GM19455 (cell line): ENCODE data around the gene FRMD6.
"Not testable (repeated sequence)": the region's sequence is repeated elsewhere in the genome, so short reads cannot be mapped to it uniquely, and the experiment has no call there.

Experiments
- ATAC-seq: cut with Tn5 transposase; IDR thresholded peaks from one replicate; pipeline ENCODE4 v1.9.1; 2021; ENCODE audit not compliant: unreplicated experiment

FRMD6 gene

GRCh38 chr14:51766586-51766985, 114.9 kb downstream of the FRMD6 start:
- not testable (repeated sequence) for ATAC-seq

GRCh38 chr14:51769261-51769660, 117.6 kb downstream of the FRMD6 start:
- ATAC-seq, result not testable (repeated sequence)

- no peak for ATAC-seq
Observed at GRCh38 chr14:51774209-51774608, 122.5 kb downstream of the FRMD6 start.

DNA sequence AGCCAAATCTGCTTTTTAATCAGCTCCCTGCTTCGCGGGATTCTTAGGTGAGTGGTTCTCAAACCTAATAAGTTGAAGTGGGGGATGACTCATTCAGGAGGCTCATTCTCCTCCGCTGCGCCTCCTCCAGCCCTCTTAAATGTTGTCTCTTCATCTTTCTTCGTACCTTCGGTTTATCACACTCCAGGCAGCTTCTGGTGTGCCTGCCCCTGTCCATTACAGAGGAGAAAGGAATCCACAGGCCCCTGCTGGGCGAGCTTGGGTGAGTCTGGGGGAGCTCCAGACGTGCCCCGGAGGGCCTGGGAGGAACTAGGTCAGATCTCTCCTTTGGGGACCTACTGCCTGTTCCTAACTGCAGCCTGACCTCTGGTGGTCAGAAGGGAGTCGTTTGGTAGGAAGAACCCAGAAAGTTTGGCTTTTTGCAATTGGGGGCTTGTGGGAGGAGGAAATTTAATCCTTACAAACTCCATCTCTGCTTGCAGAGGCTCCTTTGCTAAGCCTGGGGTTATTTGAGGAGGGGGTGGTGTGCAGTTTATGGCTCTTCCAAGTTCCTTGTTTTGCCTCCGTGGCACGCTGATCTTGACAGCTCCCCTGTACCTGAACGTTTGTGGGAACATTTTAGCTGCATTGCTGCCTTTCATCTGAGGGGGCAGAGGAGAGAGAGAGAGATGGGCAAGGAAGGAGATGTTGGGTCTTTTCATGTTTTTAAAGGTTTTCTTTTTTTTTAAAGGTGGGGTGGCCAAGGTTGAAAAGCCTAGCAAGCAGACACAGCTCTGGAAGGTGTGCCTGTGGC, 124.6 kb downstream of the FRMD6 start:
- peak; percentile 72 for ATAC-seq

DNA sequence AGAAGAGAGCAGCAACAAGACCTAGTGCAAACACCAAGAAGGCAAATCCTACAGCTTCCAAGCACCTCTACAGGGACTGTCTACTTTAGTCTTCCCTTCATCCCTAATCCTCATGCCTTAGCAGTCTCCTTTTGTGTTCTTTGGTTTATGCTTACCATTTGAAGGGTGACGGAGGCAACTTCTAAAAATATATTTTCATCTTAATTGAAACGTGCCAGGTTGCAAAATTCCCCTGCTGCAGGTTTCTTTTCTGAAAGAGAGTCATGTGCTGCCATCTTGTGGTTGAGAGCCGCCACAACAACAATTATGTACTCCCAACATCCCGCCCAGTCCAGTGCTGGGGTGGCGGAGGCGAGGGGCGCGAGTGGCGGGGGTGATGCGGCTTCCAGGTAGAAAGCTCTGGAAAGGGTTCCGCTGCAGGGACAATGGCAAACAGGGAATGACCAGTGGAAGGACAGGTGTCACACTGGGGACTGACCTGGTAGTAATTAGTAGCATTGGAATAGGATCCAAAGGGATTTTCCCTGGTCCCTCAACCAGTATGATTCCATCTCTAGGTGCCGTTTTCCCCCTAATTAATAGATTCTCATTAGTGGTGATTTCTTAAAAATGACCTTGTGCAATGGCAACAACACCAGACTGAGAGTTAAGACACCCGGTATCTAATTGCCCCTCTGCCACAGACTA, 128.4 kb downstream of the FRMD6 start:
- ATAC-seq, result no peak
